AG04450 (cell line): ENCODE results near the gene ECE1. TPM values are rescaled to one million over a fixed set of nuclear protein-coding genes. Genes with fewer than 3 reads are reported as not detected.
"Not testable (repeated sequence)": the region's sequence is repeated elsewhere in the genome, so short reads cannot be mapped to it uniquely, and the experiment has no call there.

Experiments used
- CTCF ChIA-PET: fragments of 300-600, 350-600 bp; formaldehyde crosslinking; extraction: SDS; loops from one replicate; lab custom pipeline; 2022; ENCODE audit warnings: antibody characterized with exemption, inconsistent platforms; lab: Charles Lee
- POLR2A ChIA-PET: fragments of 350-600 bp; formaldehyde crosslinking; extraction: SDS; loops from one replicate; lab custom pipeline; 2021; ENCODE audit warnings: antibody characterized with exemption, inconsistent platforms; lab: Yijun Ruan, JAX
- DNase-seq: peaks from one replicate; pipeline ENCODE4 v3.0.0-alpha.2; 2011; ENCODE audit warnings: low read depth, low spot score
- H3K27ac ChIP-seq: one replicate; pipeline ENCODE4 v1.5.1; 2012; ENCODE audit warnings: low read depth, low read length, control low read depth
- H3K27me3 ChIP-seq: one replicate; pipeline ENCODE4 v1.6.0; 2012; ENCODE audit warnings: low read length; ENCODE audit not compliant: control insufficient read depth, insufficient read depth
- H3K4me3 ChIP-seq: 2 replicates; pipeline ENCODE4 v1.5.1; 2011; ENCODE audit warnings: mild to moderate bottlenecking, low read depth, low read length, control low read depth
- H3K9me3 ChIP-seq: 2 replicates; pipeline ENCODE4 v1.5.1; 2012; ENCODE audit warnings: low read length; ENCODE audit not compliant: control insufficient read depth, insufficient read depth
- polyA plus RNA-seq: library from polyadenylated mRNA; depleted of rRNA; stranded (reverse); fragments of >200 nt; gene quantifications from 2 replicates; pipeline ENCODE4 v1.2.3, GENCODE V29; 2011
- TF ChIP-seq, protein P1 (sequence below): IDR thresholded peaks from 2 replicates; pipeline ENCODE4 v1.5.1; 2011; ENCODE audit warnings: low read depth, low read length, control low read depth, inconsistent platforms

ECE1 gene
- polyA plus RNA-seq, 1 experiment, result 161 TPM

DNA sequence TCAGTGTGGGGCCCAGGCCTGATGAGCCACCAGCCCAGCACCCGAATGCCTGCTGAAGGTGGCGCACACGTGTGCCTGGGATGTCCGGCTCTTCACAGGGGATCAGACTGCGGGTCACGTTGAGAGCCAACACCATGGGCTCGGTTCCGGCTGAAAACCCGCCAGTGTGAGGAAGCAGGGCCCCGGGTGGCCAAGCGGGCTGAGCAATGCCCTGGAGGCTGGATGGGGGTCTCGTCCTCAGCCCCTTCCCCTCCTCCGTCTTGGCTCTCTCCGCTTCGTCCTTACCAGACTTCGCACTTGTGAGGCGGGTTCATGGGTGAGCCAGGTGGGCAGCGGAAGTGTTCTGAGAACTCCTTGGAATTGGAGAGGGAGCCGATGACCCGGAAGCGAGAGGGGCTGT is 70.6 kb downstream of the ECE1 start:
- no peak overlapping the region for H3K4me3 ChIP-seq
- POLR2A ChIA-PET, result no interaction called here
- H3K27me3 ChIP-seq, result no peaks in the 10 kb centered on the region
- no peak overlapping the region for H3K27ac ChIP-seq
- CTCF ChIA-PET, result no interaction called here
- TF ChIP-seq, protein P1, sequence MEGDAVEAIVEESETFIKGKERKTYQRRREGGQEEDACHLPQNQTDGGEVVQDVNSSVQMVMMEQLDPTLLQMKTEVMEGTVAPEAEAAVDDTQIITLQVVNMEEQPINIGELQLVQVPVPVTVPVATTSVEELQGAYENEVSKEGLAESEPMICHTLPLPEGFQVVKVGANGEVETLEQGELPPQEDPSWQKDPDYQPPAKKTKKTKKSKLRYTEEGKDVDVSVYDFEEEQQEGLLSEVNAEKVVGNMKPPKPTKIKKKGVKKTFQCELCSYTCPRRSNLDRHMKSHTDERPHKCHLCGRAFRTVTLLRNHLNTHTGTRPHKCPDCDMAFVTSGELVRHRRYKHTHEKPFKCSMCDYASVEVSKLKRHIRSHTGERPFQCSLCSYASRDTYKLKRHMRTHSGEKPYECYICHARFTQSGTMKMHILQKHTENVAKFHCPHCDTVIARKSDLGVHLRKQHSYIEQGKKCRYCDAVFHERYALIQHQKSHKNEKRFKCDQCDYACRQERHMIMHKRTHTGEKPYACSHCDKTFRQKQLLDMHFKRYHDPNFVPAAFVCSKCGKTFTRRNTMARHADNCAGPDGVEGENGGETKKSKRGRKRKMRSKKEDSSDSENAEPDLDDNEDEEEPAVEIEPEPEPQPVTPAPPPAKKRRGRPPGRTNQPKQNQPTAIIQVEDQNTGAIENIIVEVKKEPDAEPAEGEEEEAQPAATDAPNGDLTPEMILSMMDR, result no peak
- DNase-seq, result no peak
- H3K9me3 ChIP-seq, result no peaks in the 10 kb centered on the region

DNA sequence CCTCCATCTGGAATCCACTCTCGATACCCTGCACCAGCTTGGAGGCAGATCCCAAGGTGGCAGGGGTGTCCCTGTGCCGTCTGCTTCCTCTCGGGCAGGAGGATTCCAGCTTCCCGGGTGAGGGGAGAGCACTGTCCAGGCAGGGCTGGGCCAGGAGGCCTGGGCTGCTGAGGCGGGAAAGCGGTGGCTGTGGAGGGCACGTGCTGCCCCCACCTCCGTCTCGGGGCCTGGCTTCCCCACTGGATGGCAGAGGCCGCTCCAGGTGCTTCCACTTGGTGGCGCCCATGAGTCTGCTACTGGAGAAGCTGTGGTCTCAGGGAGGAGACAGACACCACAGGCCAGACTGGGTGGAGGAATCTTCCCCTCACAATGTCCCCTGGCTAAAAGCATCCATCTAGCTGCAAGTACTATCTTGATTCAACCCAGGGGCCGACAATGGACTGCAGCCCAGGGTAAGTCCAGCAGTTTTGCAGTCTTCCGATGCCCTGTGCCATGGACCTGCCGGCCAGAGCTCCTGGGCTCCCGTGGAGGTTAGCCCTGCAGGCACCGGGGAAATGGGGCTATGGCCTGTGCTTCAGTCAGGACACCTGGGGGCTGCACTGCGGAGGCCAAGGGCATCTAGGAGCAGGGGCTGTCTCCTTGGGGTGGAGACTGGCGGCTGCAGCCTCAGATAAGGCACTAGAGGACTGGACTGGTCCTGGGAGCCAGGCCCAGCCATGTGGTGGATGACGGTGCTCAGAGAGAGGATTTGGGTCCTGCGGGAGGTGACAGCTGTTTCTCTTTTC is 72.3 kb downstream of the ECE1 start:
- TF ChIP-seq, protein P1, result peak; percentile 47
- DNase-seq, result no peak
- H3K27me3 ChIP-seq, result no peaks in the 10 kb centered on the region
- H3K27ac ChIP-seq, result no peak overlapping the region
- ChIA-PET CTCF (interaction anchor here (0.7 to 3.5 kb wide), 10 partner anchors 11 to 520 kb away, joined by 3 to 23 read pairs (median 4); no protein-coding TSS in a partner anchor), POLR2A (no interaction called here)
- no peak overlapping the region for H3K4me3 ChIP-seq
- H3K9me3 ChIP-seq, result no peaks in the 10 kb centered on the region

DNA sequence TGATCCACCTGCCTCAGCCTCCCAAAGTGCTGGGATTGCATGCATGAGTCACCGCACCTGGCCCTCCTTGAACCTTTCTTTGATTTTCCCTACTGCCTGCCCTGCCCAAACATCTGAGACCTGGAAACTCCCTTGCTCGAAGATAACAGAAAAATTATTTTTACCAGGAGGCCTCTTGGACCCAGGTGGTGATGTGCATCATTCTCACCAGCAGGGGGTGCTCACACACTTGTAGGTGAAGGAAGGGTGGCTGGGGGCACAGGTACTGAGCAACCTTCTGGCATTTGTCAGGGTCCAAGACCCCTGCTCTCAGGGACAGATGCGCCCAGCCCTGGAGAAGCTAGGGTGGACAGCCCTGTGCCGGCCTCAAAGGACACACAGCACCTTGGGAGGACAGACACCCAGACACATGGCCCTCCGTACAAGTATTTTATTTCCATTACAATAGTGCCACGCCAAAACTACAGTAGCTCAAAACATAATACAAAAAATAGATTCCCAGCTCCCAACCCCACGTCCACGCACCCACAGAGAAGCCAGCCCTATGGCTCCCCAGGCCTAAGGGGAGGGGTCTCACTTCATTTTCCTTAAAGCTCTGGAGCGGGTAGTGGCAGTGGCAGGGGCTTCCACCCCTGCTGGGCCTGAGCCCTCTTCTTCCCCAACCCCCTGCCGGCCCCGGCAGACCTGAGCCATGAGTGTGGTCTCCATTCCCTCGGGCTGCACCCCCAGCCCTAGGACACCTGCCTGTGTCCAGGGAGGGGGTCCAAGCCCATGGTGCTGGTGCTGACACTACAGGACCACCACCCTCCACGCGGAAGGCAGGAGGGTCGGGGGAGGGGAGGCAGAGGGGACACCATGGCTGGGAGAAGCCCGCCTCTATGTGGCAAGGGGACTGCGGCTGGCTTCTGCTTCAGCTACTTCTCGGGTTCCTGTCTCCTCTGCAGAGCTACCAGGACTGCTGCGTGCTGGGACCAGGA is 73.1 kb downstream of the ECE1 start:
- POLR2A ChIA-PET, result interaction anchor here (0.7 kb wide), 1 partner anchor 128 kb away, joined by 3 read pairs; no protein-coding TSS in a partner anchor
- H3K27me3 ChIP-seq, result no peaks in the 10 kb centered on the region
- DNase-seq, result no peak
- no peaks in the 10 kb centered on the region for H3K9me3 ChIP-seq
- no peak overlapping the region for H3K4me3 ChIP-seq
- peak overlapping the region; percentile 21 for H3K27ac ChIP-seq
- TF ChIP-seq, protein P1, result peak; percentile 73
- CTCF ChIA-PET, result interaction anchor here (0.6 to 3.5 kb wide), 14 partner anchors 12 to 520 kb away, joined by 3 to 23 read pairs (median 4); no protein-coding TSS in a partner anchor

DNA sequence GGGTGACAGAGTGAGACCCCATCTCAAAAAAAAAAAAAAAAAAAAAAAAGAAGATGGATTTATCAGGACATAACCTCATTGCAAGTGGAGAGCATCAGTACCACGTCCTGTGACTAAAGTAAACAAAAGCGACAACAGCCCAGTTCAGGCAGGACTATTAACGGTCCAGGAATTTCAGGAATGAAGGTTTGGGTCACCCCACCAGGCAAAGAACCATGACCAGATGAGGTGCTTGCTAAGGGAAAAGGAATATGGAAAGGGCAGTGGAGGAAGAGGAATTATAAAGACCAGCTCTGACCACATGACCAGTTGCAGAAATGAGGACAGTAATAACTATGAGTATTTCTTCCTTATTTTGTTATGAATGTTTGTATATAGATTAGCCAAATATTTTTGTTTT is 78.1 kb downstream of the ECE1 start:
- ChIA-PET CTCF (interaction anchor here (0.6 to 2.0 kb wide), 5 partner anchors 17 to 515 kb away, joined by 3 to 11 read pairs (median 4); no protein-coding TSS in a partner anchor), POLR2A (no interaction called here)
- TF ChIP-seq, protein P1, result no peak
- Histone ChIP-seq H3K9me3 (no peaks in the 10 kb centered on the region), H3K27me3 (no peaks in the 10 kb centered on the region), H3K4me3 (no peak overlapping the region), H3K27ac (no peak overlapping the region)
- DNase-seq, result no peak

DNA sequence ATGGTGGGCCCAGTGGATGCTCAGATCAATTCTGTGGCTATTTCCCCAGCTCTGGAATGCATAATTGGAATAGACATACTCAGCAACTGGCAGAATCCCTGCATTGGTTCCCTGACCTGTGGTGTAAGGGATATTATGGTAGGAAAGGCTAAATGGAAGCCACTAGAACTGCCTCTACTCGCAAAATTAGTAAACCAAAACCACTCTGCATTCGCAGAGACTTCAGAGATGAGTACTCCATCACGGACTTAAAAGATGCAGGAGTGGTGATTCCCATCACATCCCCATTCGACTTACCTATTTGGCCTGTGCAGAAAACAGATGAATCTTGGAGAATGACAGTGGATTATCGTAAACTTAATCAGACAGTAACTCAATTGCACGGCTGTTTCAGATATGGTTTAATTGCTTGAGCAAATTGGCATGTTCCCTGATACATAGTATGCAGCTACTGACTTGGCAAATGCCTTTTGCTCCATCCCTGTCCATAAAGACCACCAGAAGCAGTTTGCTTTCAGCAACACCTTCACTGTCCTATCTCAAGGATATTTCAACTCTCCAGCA is 82.0 kb downstream of the ECE1 start:
- DNase-seq, H3K4me3 ChIP-seq, H3K27me3 ChIP-seq, H3K9me3 ChIP-seq, CTCF ChIA-PET, H3K27ac ChIP-seq: not testable (repeated sequence)
- POLR2A ChIA-PET, result interaction anchor here (0.6 to 0.7 kb wide), 2 partner anchors 69 to 574 kb away, joined by 4 to 5 read pairs; no protein-coding TSS in a partner anchor
